ENCODE measurements around the gene MEP1A. TPM values are rescaled to one million over a fixed set of nuclear protein-coding genes. Genes with fewer than 3 reads are reported as not detected.

MEP1A gene
- total and polyA plus RNA-seq, 2 of the 4 experiments (the other 2 are of a cell fraction): not detected

DNA sequence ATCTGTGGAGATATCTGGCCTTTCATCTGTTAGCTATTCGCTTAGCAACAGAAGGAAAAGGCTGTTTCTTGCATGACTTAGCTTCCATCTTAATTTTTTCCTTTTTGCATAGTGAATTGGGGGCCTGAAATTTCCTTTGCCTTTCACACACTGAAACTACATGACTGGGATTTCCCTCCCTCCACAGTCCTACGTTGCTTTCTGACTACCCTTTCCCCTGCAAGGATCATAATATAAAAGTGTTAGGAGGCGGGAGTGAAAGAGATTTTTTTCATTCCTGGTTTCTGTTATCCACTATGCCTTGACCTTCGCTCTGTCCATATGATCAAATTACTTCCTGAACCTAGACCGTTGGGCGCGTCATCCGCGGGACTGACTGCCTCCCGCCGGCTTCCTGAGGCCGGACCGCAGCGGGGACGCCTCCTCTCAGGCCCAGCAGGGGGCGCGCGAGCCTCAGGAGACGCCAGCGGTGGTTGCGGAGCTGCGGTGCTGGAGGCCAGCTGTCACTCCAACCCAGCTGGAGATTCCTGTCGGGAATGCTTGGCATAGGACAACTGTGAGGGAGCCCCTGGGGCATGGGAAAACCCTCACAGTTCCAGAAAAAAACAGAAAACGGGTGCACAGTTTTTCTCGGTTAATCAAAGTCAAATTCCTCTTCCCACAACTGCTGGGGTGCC is 55.6 kb downstream of the MEP1A start:
- Histone ChIP-seq H3K4me1 (ENCODE audit: control insufficient read depth, insufficient read depth, low read length) (no peaks in the 10 kb centered on the region), H4K8ac (ENCODE audit: low read depth in 2 of 2, low read length in 2 of 2) (no peak overlapping the region), H3K9me3 (ENCODE audit: control insufficient read depth, insufficient read depth, low read length) (no peaks in the 10 kb centered on the region), H3K79me1 (ENCODE audit: low read depth in 1 of 2, low read length in 2 of 2) (no peaks in the 10 kb centered on the region), H3K56ac (ENCODE audit: extremely low read depth, insufficient read depth, low read length) (no peak overlapping the region), H2AFZ (replicated peaks; ENCODE audit: low read length, poor library complexity) (peak overlapping the region; percentile 61), H3K36me3 (ENCODE audit: control insufficient read depth, insufficient read depth, low read length) (no peaks in the 10 kb centered on the region), H2AK5ac (ENCODE audit: low read depth, low read length) (no peak overlapping the region), H3K4me2 (ENCODE audit: low read depth, low read length) (peak overlapping the region; percentile 16; the same call in 1 of the 2 replicates), H4K20me1 (ENCODE audit: insufficient read depth, low read length) (no peaks in the 10 kb centered on the region), H2BK20ac (ENCODE audit: low read depth, low read length) (no peak overlapping the region), H3K27ac (ENCODE audit: insufficient read depth, low read length) (no peak overlapping the region), H2BK5ac (ENCODE audit: low read depth, low read length, poor library complexity, severe bottlenecking) (no peak overlapping the region), H3K18ac (ENCODE audit: low read depth, low read length) (no peak overlapping the region), H4K5ac (ENCODE audit: low read depth, low read length) (no peak overlapping the region), H3K9ac (ENCODE audit: low read depth, low read length) (no peak overlapping the region), H3K4me3 (ENCODE audit: insufficient read depth, low read depth, low read length) (no peak overlapping the region), H3K14ac (replicated peaks; ENCODE audit: low read depth, low read length) (no peak overlapping the region), H2AK9ac (replicated peaks; ENCODE audit: low read depth, low read length, poor library complexity) (no peak overlapping the region), H3K4ac (ENCODE audit: low read depth, low read length) (no peak overlapping the region), H4K91ac (ENCODE audit: insufficient read depth, low read depth, low read length) (no peak overlapping the region), H2BK120ac (ENCODE audit: low read depth, low read length) (no peak overlapping the region), H3K27me3 (ENCODE audit: control insufficient read depth, insufficient read depth, low read length) (peaks cover 2% of the 10 kb centered on the region; the same call in 1 of the 2 replicates), H2BK15ac (ENCODE audit: low read depth, low read length) (no peak overlapping the region), H3K23ac (ENCODE audit: low read depth, low read length) (no peak overlapping the region), H3K9me1 (ENCODE audit: insufficient read depth, low read length) (no peaks in the 10 kb centered on the region)
- no TSS peak for BruUV-seq (replicated peaks)
- intact Hi-C loops (cut with micrococcal nuclease): loop anchor here (1.0 to 5.0 kb wide), 3 partner anchors 142 to 463 kb away; no protein-coding TSS in a partner anchor
- in situ Hi-C loops (cut with MboI; ENCODE audit: low sequenced_read_pairs): loop anchor here (10.0 to 25.0 kb wide), 2 partner anchors 196 to 463 kb away; partner anchors contain the start of genes ADGRF1 and TNFRSF21
- peak; percentile 55 for DNase-seq
- ChIA-PET POLR2A (ENCODE audit: unreplicated experiment) (no interaction called here), CTCF (interaction anchor here (0.6 to 2.0 kb wide), 12 partner anchors 11 to 1098 kb away, joined by 3 to 11 read pairs (median 4); no protein-coding TSS in a partner anchor)
- no peak for TF ChIP-seq POLR2A (IDR thresholded peaks at IDR 0.05; ENCODE audit: low read depth, low read length)
- TF ChIP-seq CEBPB (IDR thresholded peaks at IDR 0.05; ENCODE audit: low read depth, low read length): no peak
- TF ChIP-seq MXI1 (IDR thresholded peaks at IDR 0.05; ENCODE audit: borderline replicate concordance, low read depth, low read length): no peak
- no peak for TF ChIP-seq RCOR1 (IDR thresholded peaks at IDR 0.05; ENCODE audit: insufficient replicate concordance, low read length)
- peak; percentile 83 for TF ChIP-seq RAD21 (IDR thresholded peaks at IDR 0.05; ENCODE audit: low read length)
- TF ChIP-seq RFX5 (IDR thresholded peaks at IDR 0.05; ENCODE audit: low read depth, low read length): no peak
- no peak for TF ChIP-seq BHLHE40 (IDR thresholded peaks at IDR 0.05; ENCODE audit: low read depth, low read length)
- TF ChIP-seq MAZ (IDR thresholded peaks at IDR 0.05; ENCODE audit: borderline replicate concordance, low read depth, low read length): no peak
- no peak for TF ChIP-seq MAFK (IDR thresholded peaks at IDR 0.05; ENCODE audit: low read depth, low read length)
- peak; percentile 59 for TF ChIP-seq SMC3 (IDR thresholded peaks at IDR 0.05; ENCODE audit: low read depth, low read length)
- TF ChIP-seq, protein P1, sequence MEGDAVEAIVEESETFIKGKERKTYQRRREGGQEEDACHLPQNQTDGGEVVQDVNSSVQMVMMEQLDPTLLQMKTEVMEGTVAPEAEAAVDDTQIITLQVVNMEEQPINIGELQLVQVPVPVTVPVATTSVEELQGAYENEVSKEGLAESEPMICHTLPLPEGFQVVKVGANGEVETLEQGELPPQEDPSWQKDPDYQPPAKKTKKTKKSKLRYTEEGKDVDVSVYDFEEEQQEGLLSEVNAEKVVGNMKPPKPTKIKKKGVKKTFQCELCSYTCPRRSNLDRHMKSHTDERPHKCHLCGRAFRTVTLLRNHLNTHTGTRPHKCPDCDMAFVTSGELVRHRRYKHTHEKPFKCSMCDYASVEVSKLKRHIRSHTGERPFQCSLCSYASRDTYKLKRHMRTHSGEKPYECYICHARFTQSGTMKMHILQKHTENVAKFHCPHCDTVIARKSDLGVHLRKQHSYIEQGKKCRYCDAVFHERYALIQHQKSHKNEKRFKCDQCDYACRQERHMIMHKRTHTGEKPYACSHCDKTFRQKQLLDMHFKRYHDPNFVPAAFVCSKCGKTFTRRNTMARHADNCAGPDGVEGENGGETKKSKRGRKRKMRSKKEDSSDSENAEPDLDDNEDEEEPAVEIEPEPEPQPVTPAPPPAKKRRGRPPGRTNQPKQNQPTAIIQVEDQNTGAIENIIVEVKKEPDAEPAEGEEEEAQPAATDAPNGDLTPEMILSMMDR (conservative IDR thresholded peaks at IDR 0.05; ENCODE audit: low read depth, low read length): peak; percentile 90
- peak; percentile 100 for ATAC-seq (ENCODE audit: low read depth)
- 0% methylated on average over 1 of the region's 25 CpGs; no CpG with 5 or more reads in 1 of the 2 experiments for WGBS, 2 experiments (ENCODE audit: extremely low coverage in 2 of 2, insufficient read length in 1 of 2)
- dilution Hi-C loops (cut with HindIII; ENCODE audit: low sequenced_read_pairs, unreplicated experiment): no loop called here

Data from IMR-90 (cell line).